Liver (tissue), 9 donors: ENCODE data around the gene ADRA1B. TPM values are rescaled to one million over a fixed set of nuclear protein-coding genes. Genes with fewer than 3 reads are reported as not detected.

Source experiments
- DNase-seq: peaks from one replicate; pipeline ENCODE4 v3.0.0-alpha.2; 2017; ENCODE audit warnings: low spot score
- H3K27ac ChIP-seq, 2 donors: one replicate each; pipeline ENCODE4 v1.7.0; 2013; ENCODE audit warnings: inconsistent platforms in 2 of 2, low read length in 2 of 2, control low read depth in 1 of 2, low read depth in 1 of 2, mild to moderate bottlenecking in 1 of 2
- H3K27me3 ChIP-seq, 4 donors: one replicate each; pipeline versions ENCODE4 v1.6.1 to v1.7.0; 2013; ENCODE audit warnings: low read length in 3 of 4, inconsistent platforms in 1 of 4, mild to moderate bottlenecking in 1 of 4, moderate library complexity in 1 of 4; ENCODE audit not compliant: control insufficient read depth in 4 of 4, insufficient read depth in 4 of 4
- H3K36me3 ChIP-seq, 4 donors: one replicate each; pipeline versions ENCODE4 v1.6.1 to v1.7.0; 2013; ENCODE audit warnings: low read length in 3 of 4, mild to moderate bottlenecking in 3 of 4, low read depth in 1 of 4, moderate library complexity in 1 of 4; ENCODE audit not compliant: control insufficient read depth in 4 of 4, insufficient read depth in 3 of 4
- H3K4me1 ChIP-seq, 4 donors: one replicate each; pipeline versions ENCODE4 v1.6.1 to v1.7.0; 2013; ENCODE audit warnings: low read length in 3 of 4, mild to moderate bottlenecking in 3 of 4, moderate library complexity in 1 of 4; ENCODE audit not compliant: control insufficient read depth in 4 of 4, insufficient read depth in 4 of 4
- H3K4me3 ChIP-seq, 3 donors: one replicate each; pipeline versions ENCODE4 v1.6.1 to v1.7.0; 2013; ENCODE audit warnings: low read length in 3 of 3, control low read depth in 1 of 3, low read depth in 1 of 3, mild to moderate bottlenecking in 1 of 3
- H3K9ac ChIP-seq, 2 donors: one replicate each; pipeline ENCODE4 v1.7.0; 2013; ENCODE audit warnings: low read length in 2 of 2, mild to moderate bottlenecking in 2 of 2, moderate library complexity in 2 of 2, control low read depth in 1 of 2, low read depth in 1 of 2
- H3K9me3 ChIP-seq, 4 donors: one replicate each; pipeline versions ENCODE4 v1.6.1 to v1.7.0; 2013; ENCODE audit warnings: low read length in 3 of 4; ENCODE audit not compliant: control insufficient read depth in 4 of 4
- EGR1 ChIP-seq, 2 donors: IDR thresholded peaks; 2 replicates each; pipeline ENCODE4 v1.6.1; 2016 to 2018; ENCODE audit warnings: antibody characterized with exemption in 2 of 2, low read depth in 2 of 2
- FOXA1 ChIP-seq: IDR thresholded peaks from 2 replicates; pipeline ENCODE4 v1.6.1; 2016; ENCODE audit warnings: antibody characterized with exemption
- FOXA2 ChIP-seq: IDR thresholded peaks from 2 replicates; pipeline ENCODE4 v1.6.1; 2016; ENCODE audit warnings: antibody characterized with exemption
- GABPA ChIP-seq, 2 donors: IDR thresholded peaks in 1 of 2; conservative IDR thresholded peaks in 1 of 2; 2 replicates each; pipeline ENCODE4 v1.6.1; 2016; ENCODE audit warnings: antibody characterized with exemption in 2 of 2, mild to moderate bottlenecking in 1 of 2, moderate library complexity in 1 of 2
- HNF4A ChIP-seq, 2 donors: conservative IDR thresholded peaks; 2 replicates each; pipeline ENCODE4 v1.6.1; 2016; ENCODE audit warnings: antibody characterized with exemption in 2 of 2, mild to moderate bottlenecking in 2 of 2
- HNF4G ChIP-seq: IDR thresholded peaks from 2 replicates; pipeline ENCODE4 v1.6.1; 2016; ENCODE audit warnings: antibody characterized with exemption
- JUND ChIP-seq, 2 donors: IDR thresholded peaks; 2 replicates each; pipeline ENCODE4 v1.6.1; 2016; ENCODE audit warnings: antibody characterized with exemption in 2 of 2
- MAX ChIP-seq: IDR thresholded peaks from 2 replicates; pipeline ENCODE4 v1.6.1; 2016; ENCODE audit warnings: antibody characterized with exemption
- NR2F2 ChIP-seq: IDR thresholded peaks from 2 replicates; pipeline ENCODE4 v1.6.1; 2016; ENCODE audit warnings: antibody characterized with exemption
- RAD21 ChIP-seq, 2 donors: IDR thresholded peaks; 2 replicates each; pipeline ENCODE4 v1.6.1; 2016; ENCODE audit warnings: antibody characterized with exemption in 2 of 2, mild to moderate bottlenecking in 2 of 2
- RXRA ChIP-seq, 2 donors: IDR thresholded peaks; 2 replicates each; pipeline ENCODE4 v1.6.1; 2017 to 2018; ENCODE audit warnings: antibody characterized with exemption in 2 of 2, mild to moderate bottlenecking in 1 of 2
- SP1 ChIP-seq: IDR thresholded peaks from 2 replicates; pipeline ENCODE4 v1.6.1; 2018; ENCODE audit warnings: antibody characterized with exemption, mild to moderate bottlenecking
- TAF1 ChIP-seq: conservative IDR thresholded peaks from 2 replicates; pipeline ENCODE4 v1.6.1; 2016; ENCODE audit warnings: antibody characterized with exemption, mild to moderate bottlenecking
- YY1 ChIP-seq: IDR thresholded peaks from 2 replicates; pipeline ENCODE4 v1.6.1; 2016; ENCODE audit warnings: antibody characterized with exemption, mild to moderate bottlenecking
- WGBS: extraction: QIAGEN DNeasy Blood & Tissue Kit; methylation state at CpG from one replicate; pipeline ENCODE4 v1.1.7; 2013; 5-methylcytosine and 5-hydroxymethylcytosine counted together
- polyA plus RNA-seq, 2 donors: library from polyadenylated mRNA; stranded (reverse) in 1 of 2; unstranded in 1 of 2; fragments of 200-250 nt in 1 of 2; fragments of >200 nt in 1 of 2; fragmentation: Nextera tagmentation in 1 of 2; extraction: Ambion mirVana in 1 of 2; gene quantifications; one replicate each; pipeline versions ENCODE4 v1.2.1 to v1.2.3, GENCODE V29; 2013 to 2015
- total RNA-seq, 2 donors: library from RNA; depleted of rRNA; stranded (reverse); fragments of >200 nt; gene quantifications; one replicate each; pipeline ENCODE4 v1.2.3, GENCODE V29; 2014
- TF ChIP-seq, protein P1 (sequence below): fragments of 150-350 bp; IDR thresholded peaks from 2 replicates; pipeline ENCODE4 v1.5.1; 2017; ENCODE audit warnings: improper control_type of control experiment, low read depth, low read length; ENCODE audit not compliant: missing input control
- TF ChIP-seq, protein P2 (sequence below): IDR thresholded peaks from 2 replicates; pipeline ENCODE4 v1.6.1; 2016; ENCODE audit warnings: antibody characterized with exemption, mild to moderate bottlenecking
- TF ChIP-seq, protein P3 (sequence below): IDR thresholded peaks from 2 replicates; pipeline ENCODE4 v1.6.1; 2016; ENCODE audit warnings: antibody characterized with exemption
- donor health status: healthy.
- donor health status: healthy.
- donor health status: healthy.
- donor health status: healthy.
- donor health status: healthy.

ADRA1B gene
- total and polyA plus RNA-seq, 4 donors: 0.70 to 13.1 (median 8.2) TPM

DNA sequence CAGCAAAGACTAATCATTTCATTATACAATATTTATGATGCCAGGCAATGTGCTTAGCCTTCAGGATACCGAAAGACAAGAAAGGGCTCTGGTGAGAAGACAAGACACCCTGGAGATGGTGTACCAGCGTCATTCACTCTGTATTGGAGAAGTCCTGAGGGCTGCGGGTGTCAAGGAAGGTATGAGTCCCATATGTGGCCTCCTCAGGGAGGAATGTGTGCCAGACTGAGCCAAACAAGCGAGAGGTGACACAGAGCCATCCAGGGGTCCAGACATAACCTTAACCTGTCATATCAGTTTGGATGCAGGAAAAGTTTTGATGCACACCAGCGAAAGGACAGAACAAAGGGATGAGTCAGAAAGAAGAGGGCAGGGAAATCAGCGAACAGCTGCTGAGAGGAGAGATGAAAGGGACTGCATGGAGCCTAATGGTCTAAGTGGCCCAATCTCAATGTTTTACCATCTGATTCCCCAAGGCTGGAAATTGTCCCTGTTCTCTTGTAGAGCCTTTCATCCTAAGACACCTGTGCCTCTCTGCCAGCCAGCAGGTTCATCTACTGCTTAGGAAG lies 38.9 kb downstream of the ADRA1B start:
- Histone ChIP-seq H3K4me3 (no peak overlapping the region), H3K9me3 (no peaks in the 10 kb centered on the region), H3K36me3 (peaks cover 0 to 2% (median 0%) of the 10 kb centered on the region in 4 donors), H3K4me1 (no peaks in the 10 kb centered on the region), H3K27ac (no peak overlapping the region), H3K27me3 (no peaks in the 10 kb centered on the region), H3K9ac (no peak overlapping the region)
- 94% methylated on average over 6 of the region's 6 CpGs for WGBS
- DNase-seq: no peak
- no peak for TF ChIP-seq JUND (IDR thresholded peaks at IDR 0.05)

- Histone ChIP-seq H3K4me1 (no peaks in the 10 kb centered on the region), H3K4me3 (no peak overlapping the region), H3K27ac (no peak overlapping the region), H3K36me3 (peaks cover 0 to 2% (median 0%) of the 10 kb centered on the region in 4 donors), H3K9me3 (no peaks in the 10 kb centered on the region), H3K27me3 (no peaks in the 10 kb centered on the region), H3K9ac (no peak overlapping the region)
- WGBS: 40% methylated on average over 1 of the region's 1 CpG
- no peak for DNase-seq
- TF ChIP-seq, protein P1, sequence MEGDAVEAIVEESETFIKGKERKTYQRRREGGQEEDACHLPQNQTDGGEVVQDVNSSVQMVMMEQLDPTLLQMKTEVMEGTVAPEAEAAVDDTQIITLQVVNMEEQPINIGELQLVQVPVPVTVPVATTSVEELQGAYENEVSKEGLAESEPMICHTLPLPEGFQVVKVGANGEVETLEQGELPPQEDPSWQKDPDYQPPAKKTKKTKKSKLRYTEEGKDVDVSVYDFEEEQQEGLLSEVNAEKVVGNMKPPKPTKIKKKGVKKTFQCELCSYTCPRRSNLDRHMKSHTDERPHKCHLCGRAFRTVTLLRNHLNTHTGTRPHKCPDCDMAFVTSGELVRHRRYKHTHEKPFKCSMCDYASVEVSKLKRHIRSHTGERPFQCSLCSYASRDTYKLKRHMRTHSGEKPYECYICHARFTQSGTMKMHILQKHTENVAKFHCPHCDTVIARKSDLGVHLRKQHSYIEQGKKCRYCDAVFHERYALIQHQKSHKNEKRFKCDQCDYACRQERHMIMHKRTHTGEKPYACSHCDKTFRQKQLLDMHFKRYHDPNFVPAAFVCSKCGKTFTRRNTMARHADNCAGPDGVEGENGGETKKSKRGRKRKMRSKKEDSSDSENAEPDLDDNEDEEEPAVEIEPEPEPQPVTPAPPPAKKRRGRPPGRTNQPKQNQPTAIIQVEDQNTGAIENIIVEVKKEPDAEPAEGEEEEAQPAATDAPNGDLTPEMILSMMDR: no peak
- TF ChIP-seq MAX: no peak
- TF ChIP-seq TAF1: no peak
- TF ChIP-seq, protein P2, sequence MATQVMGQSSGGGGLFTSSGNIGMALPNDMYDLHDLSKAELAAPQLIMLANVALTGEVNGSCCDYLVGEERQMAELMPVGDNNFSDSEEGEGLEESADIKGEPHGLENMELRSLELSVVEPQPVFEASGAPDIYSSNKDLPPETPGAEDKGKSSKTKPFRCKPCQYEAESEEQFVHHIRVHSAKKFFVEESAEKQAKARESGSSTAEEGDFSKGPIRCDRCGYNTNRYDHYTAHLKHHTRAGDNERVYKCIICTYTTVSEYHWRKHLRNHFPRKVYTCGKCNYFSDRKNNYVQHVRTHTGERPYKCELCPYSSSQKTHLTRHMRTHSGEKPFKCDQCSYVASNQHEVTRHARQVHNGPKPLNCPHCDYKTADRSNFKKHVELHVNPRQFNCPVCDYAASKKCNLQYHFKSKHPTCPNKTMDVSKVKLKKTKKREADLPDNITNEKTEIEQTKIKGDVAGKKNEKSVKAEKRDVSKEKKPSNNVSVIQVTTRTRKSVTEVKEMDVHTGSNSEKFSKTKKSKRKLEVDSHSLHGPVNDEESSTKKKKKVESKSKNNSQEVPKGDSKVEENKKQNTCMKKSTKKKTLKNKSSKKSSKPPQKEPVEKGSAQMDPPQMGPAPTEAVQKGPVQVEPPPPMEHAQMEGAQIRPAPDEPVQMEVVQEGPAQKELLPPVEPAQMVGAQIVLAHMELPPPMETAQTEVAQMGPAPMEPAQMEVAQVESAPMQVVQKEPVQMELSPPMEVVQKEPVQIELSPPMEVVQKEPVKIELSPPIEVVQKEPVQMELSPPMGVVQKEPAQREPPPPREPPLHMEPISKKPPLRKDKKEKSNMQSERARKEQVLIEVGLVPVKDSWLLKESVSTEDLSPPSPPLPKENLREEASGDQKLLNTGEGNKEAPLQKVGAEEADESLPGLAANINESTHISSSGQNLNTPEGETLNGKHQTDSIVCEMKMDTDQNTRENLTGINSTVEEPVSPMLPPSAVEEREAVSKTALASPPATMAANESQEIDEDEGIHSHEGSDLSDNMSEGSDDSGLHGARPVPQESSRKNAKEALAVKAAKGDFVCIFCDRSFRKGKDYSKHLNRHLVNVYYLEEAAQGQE: no peak
- no peak for TF ChIP-seq RXRA (IDR thresholded peaks at IDR 0.05)
- no peak for TF ChIP-seq YY1
- no peak for TF ChIP-seq SP1
- no peak for TF ChIP-seq RAD21 (IDR thresholded peaks at IDR 0.05)
- TF ChIP-seq FOXA2: no peak
- TF ChIP-seq HNF4G: no peak
- TF ChIP-seq HNF4A (conservative IDR thresholded peaks at IDR 0.05): no peak
- TF ChIP-seq, protein P3, sequence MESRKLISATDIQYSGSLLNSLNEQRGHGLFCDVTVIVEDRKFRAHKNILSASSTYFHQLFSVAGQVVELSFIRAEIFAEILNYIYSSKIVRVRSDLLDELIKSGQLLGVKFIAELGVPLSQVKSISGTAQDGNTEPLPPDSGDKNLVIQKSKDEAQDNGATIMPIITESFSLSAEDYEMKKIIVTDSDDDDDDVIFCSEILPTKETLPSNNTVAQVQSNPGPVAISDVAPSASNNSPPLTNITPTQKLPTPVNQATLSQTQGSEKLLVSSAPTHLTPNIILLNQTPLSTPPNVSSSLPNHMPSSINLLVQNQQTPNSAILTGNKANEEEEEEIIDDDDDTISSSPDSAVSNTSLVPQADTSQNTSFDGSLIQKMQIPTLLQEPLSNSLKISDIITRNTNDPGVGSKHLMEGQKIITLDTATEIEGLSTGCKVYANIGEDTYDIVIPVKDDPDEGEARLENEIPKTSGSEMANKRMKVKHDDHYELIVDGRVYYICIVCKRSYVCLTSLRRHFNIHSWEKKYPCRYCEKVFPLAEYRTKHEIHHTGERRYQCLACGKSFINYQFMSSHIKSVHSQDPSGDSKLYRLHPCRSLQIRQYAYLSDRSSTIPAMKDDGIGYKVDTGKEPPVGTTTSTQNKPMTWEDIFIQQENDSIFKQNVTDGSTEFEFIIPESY: no peak
- no peak for TF ChIP-seq FOXA1
- no peak for TF ChIP-seq EGR1 (IDR thresholded peaks at IDR 0.05; ENCODE audit: low read depth in 2 of 2)
- no peak for TF ChIP-seq NR2F2
- no peak for TF ChIP-seq GABPA (IDR thresholded peaks at IDR 0.05 in 1 of 2, conservative IDR thresholded peaks at IDR 0.05 in 1 of 2)
Measured at GRCh38 chr5:159956074-159956473, 39.8 kb downstream of the ADRA1B start.
